Measurements from ENCODE around the gene SLC6A1.

SLC6A1 gene

GRCh38 chr3:11054739-11055438 is 62.3 kb downstream of the SLC6A1 start:
- Histone ChIP-seq H3K9ac (ENCODE audit: low read length) (no peak overlapping the region), H3F3A (ENCODE audit: insufficient read depth) (no peaks in the 10 kb centered on the region), H3K27me3 (ENCODE audit: low read length) (no peaks in the 10 kb centered on the region), H2AFZ (ENCODE audit: low read depth, low read length, severe bottlenecking) (no peak overlapping the region), H3K4me3 (ENCODE audit: insufficient read depth, low read length, poor library complexity, severe bottlenecking) (no peak overlapping the region), H3K36me3 (ENCODE audit: low read length) (no peaks in the 10 kb centered on the region), H3K4me2 (ENCODE audit: low read depth, low read length, poor library complexity, severe bottlenecking) (no peak overlapping the region), H4K20me1 (ENCODE audit: low read depth, low read length) (no peaks in the 10 kb centered on the region), H3K9me2 (replicated peaks; ENCODE audit: insufficient read depth, low read length) (no peaks in the 10 kb centered on the region), H3K27ac (ENCODE audit: low read depth, low read length) (no peak overlapping the region), H3K9me3 (ENCODE audit: insufficient read depth, low read length) (no peaks in the 10 kb centered on the region), H3K79me2 (ENCODE audit: insufficient read depth, low read length) (no peaks in the 10 kb centered on the region)
- TF ChIP-seq EZH2phosphoT487 (conservative IDR thresholded peaks at IDR 0.05; ENCODE audit: low read length) (no peak), CTCF (IDR thresholded peaks at IDR 0.05; ENCODE audit: insufficient read depth, low read length, poor library complexity, severe bottlenecking) (no peak)

GRCh38 chr3:11055496-11055895 is 62.9 kb downstream of the SLC6A1 start:
- no peaks in the 10 kb centered on the region for H3K9me3 ChIP-seq (ENCODE audit: insufficient read depth, low read length)
- no peak overlapping the region for H2AFZ ChIP-seq (ENCODE audit: low read depth, low read length, severe bottlenecking)
- H3K27me3 ChIP-seq (ENCODE audit: low read length) = no peaks in the 10 kb centered on the region
- H3K4me2 ChIP-seq (ENCODE audit: low read depth, low read length, poor library complexity, severe bottlenecking) = no peak overlapping the region
- H3K27ac ChIP-seq (ENCODE audit: low read depth, low read length) = no peak overlapping the region
- H3K9me2 ChIP-seq (replicated peaks; ENCODE audit: insufficient read depth, low read length) = no peaks in the 10 kb centered on the region
- no peaks in the 10 kb centered on the region for H3F3A ChIP-seq (ENCODE audit: insufficient read depth)
- H3K36me3 ChIP-seq (ENCODE audit: low read length) = no peaks in the 10 kb centered on the region
- no peak overlapping the region for H3K9ac ChIP-seq (ENCODE audit: low read length)
- no peaks in the 10 kb centered on the region for H3K79me2 ChIP-seq (ENCODE audit: insufficient read depth, low read length)
- TF ChIP-seq CTCF (IDR thresholded peaks at IDR 0.05; ENCODE audit: insufficient read depth, low read length, poor library complexity, severe bottlenecking) (no peak), EZH2phosphoT487 (conservative IDR thresholded peaks at IDR 0.05; ENCODE audit: low read length) (no peak)
- no peaks in the 10 kb centered on the region for H4K20me1 ChIP-seq (ENCODE audit: low read depth, low read length)
- H3K4me3 ChIP-seq (ENCODE audit: insufficient read depth, low read length, poor library complexity, severe bottlenecking) = no peak overlapping the region

GRCh38 chr3:11056531-11057050 is 64.0 kb downstream of the SLC6A1 start:
- no peaks in the 10 kb centered on the region for H3K36me3 ChIP-seq (ENCODE audit: low read length)
- H3K4me2 ChIP-seq (ENCODE audit: low read depth, low read length, poor library complexity, severe bottlenecking) = no peak overlapping the region
- no peaks in the 10 kb centered on the region for H3K9me3 ChIP-seq (ENCODE audit: insufficient read depth, low read length)
- H4K20me1 ChIP-seq (ENCODE audit: low read depth, low read length) = no peaks in the 10 kb centered on the region
- no peak overlapping the region for H3K4me3 ChIP-seq (ENCODE audit: insufficient read depth, low read length, poor library complexity, severe bottlenecking)
- H3K79me2 ChIP-seq (ENCODE audit: insufficient read depth, low read length) = no peaks in the 10 kb centered on the region
- no peaks in the 10 kb centered on the region for H3K27me3 ChIP-seq (ENCODE audit: low read length)
- no peak overlapping the region for H3K9ac ChIP-seq (ENCODE audit: low read length)
- H2AFZ ChIP-seq (ENCODE audit: low read depth, low read length, severe bottlenecking) = no peak overlapping the region
- no peaks in the 10 kb centered on the region for H3K9me2 ChIP-seq (replicated peaks; ENCODE audit: insufficient read depth, low read length)
- no peaks in the 10 kb centered on the region for H3F3A ChIP-seq (ENCODE audit: insufficient read depth)
- no peak for TF ChIP-seq EZH2phosphoT487 (conservative IDR thresholded peaks at IDR 0.05; ENCODE audit: low read length)
- no peak for TF ChIP-seq CTCF (IDR thresholded peaks at IDR 0.05; ENCODE audit: insufficient read depth, low read length, poor library complexity, severe bottlenecking)
- no peak overlapping the region for H3K27ac ChIP-seq (ENCODE audit: low read depth, low read length)

All from SU-DHL-6 (cell line).